ENCODE results near the gene KDM8. TPM values are rescaled to one million over a fixed set of nuclear protein-coding genes. Genes with fewer than 3 reads are reported as not detected.
"Not testable (repeated sequence)": the region's sequence is repeated elsewhere in the genome, so short reads cannot be mapped to it uniquely, and the experiment has no call there.

KDM8 gene
- total and polyA plus RNA-seq, 2 donors (not counting 1 experiment from before 2014, with no cell fraction given): 7.5 to 37.4 TPM

DNA sequence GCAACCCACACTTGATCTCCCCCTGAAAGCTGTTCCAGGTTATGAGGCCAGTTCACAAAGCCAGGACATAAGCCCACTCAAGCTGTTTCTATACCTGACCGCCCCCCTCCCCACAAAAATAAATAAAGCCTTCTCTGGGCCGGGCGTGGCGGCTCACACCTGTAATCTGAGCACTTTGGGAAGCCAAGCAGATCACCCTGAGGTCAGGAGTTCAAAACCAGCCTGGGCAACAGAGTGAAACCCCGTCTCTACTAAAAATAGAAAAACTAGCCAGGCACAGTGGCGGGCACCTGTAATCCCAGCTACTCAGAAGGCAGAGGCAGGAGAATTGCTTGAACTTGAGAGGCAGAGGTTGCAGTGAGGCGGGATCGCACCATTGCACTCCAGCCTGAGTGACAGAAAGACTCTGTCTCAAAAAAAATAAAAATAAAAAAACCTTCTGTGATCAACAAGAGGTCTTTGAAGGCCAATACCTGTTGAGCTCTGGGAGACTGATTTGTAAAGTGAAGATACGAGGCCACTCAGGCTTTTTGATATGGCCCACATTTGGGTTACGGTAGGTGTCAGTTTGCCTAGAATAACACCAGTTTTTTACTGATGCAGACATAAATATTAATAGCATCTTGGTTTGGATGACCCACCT, 2.2 kb downstream of the KDM8 start:
- H3K9me3 Mint-ChIP-seq (ENCODE audit: insufficient read depth): no peaks in the 10 kb centered on the region
- WGBS (ENCODE audit: insufficient coverage): 47% methylated on average over 9 of the region's 10 CpGs
- H3K36me3 ChIP-seq (replicated peaks in 1 of 2; ENCODE audit: control extremely low read depth in 1 of 2, control insufficient read depth in 1 of 2, extremely low read depth in 1 of 2, insufficient read depth in 2 of 2, low read length in 1 of 2): peaks cover 0 to 11% of the 10 kb centered on the region in 2 experiments
- DNase-seq: no peak
- peak overlapping the region; percentile 22 to 58 for H3K27ac ChIP-seq (ENCODE audit: low read length in 2 of 2)
- no peak for TF ChIP-seq EZH2 (IDR thresholded peaks at IDR 0.05; ENCODE audit: borderline replicate concordance, insufficient read depth, low read depth, low read length, poor library complexity, severe bottlenecking)
- TF ChIP-seq, protein P1, sequence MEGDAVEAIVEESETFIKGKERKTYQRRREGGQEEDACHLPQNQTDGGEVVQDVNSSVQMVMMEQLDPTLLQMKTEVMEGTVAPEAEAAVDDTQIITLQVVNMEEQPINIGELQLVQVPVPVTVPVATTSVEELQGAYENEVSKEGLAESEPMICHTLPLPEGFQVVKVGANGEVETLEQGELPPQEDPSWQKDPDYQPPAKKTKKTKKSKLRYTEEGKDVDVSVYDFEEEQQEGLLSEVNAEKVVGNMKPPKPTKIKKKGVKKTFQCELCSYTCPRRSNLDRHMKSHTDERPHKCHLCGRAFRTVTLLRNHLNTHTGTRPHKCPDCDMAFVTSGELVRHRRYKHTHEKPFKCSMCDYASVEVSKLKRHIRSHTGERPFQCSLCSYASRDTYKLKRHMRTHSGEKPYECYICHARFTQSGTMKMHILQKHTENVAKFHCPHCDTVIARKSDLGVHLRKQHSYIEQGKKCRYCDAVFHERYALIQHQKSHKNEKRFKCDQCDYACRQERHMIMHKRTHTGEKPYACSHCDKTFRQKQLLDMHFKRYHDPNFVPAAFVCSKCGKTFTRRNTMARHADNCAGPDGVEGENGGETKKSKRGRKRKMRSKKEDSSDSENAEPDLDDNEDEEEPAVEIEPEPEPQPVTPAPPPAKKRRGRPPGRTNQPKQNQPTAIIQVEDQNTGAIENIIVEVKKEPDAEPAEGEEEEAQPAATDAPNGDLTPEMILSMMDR (IDR thresholded peaks at IDR 0.05): no peak
- H3K4me3 ChIP-seq (ENCODE audit: control extremely low read depth in 1 of 5, extremely low read depth in 1 of 5, insufficient read depth in 1 of 5, low read depth in 2 of 5, low read length in 4 of 5): no peak overlapping the region
- no peaks in the 10 kb centered on the region for H3K27me3 ChIP-seq (replicated peaks in 1 of 4; ENCODE audit: control extremely low read depth in 1 of 4, control insufficient read depth in 3 of 4, insufficient read depth in 4 of 4, low read length in 3 of 4)
- H3K9ac ChIP-seq (ENCODE audit: low read length): no peak overlapping the region
- POLR2A ChIA-PET: interaction anchor here (0.8 to 2.4 kb wide), 2 partner anchors 26 to 29 kb away, joined by 3 to 24 read pairs; no protein-coding TSS in a partner anchor
- H2AFZ ChIP-seq (ENCODE audit: insufficient read depth, low read depth, low read length, poor library complexity, severe bottlenecking): no peak overlapping the region
- H3K27ac Mint-ChIP-seq: peak overlapping the region; percentile 61
- CTCF ChIA-PET: interaction anchor here (1.0 to 3.2 kb wide), 5 partner anchors 17 to 29 kb away, joined by 3 to 19 read pairs (median 5); no protein-coding TSS in a partner anchor
- peak overlapping the region; percentile 26 for H3K4me3 Mint-ChIP-seq
- ATAC-seq (ENCODE audit: low read depth): no peak
- H3K9me3 ChIP-seq (ENCODE audit: control extremely low read depth in 1 of 3, control insufficient read depth in 2 of 3, insufficient read depth in 1 of 3, low read length in 2 of 3): peaks cover 0 to 3% (median 0%) of the 10 kb centered on the region in 3 donors
- intact Hi-C loops (cut with micrococcal nuclease): no loop called here
- H3K4me1 ChIP-seq (ENCODE audit: control insufficient read depth in 2 of 2, insufficient read depth in 2 of 2, low read length in 2 of 2): peaks cover 33 to 45% of the 10 kb centered on the region in 2 donors
- peak overlapping the region; percentile 94 for H3K4me2 ChIP-seq (replicated peaks; ENCODE audit: low read depth, low read length, poor library complexity, severe bottlenecking)
- H4K20me1 ChIP-seq (ENCODE audit: control insufficient read depth, insufficient read depth, low read length, poor library complexity, severe bottlenecking): no peaks in the 10 kb centered on the region
- peaks cover 47% of the 10 kb centered on the region for H3K4me1 Mint-ChIP-seq
- H3K27me3 Mint-ChIP-seq: no peaks in the 10 kb centered on the region
- H3K79me2 ChIP-seq (ENCODE audit: control insufficient read depth, insufficient read depth, low read length): peaks cover 46% of the 10 kb centered on the region

DNA sequence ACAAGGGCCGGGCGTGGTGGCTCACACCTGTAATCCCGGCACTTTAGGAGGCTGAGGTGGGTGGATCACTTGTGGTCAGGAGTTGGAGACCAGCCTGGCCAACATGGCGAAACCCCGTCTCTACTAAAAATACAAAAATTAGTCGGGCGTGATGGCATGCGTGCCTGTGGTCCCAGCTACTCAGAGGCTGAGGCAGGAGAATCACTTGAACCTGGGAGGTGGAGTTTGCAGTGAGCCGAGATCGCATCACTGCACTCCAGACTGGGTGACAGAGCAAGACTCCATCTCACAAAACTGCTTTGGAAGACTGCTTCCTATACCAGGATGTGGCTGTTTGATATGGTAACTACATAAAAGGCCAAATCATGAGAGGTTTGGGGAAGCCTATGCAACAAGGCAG, 3.8 kb downstream of the KDM8 start:
- 91% methylated on average over 6 of the region's 10 CpGs for WGBS (ENCODE audit: insufficient coverage)
- H3K27ac Mint-ChIP-seq; H3K4me2 ChIP-seq (replicated peaks; ENCODE audit: low read depth, low read length, poor library complexity, severe bottlenecking); CTCF ChIA-PET; H3K27me3 Mint-ChIP-seq; H4K20me1 ChIP-seq (ENCODE audit: control insufficient read depth, insufficient read depth, low read length, poor library complexity, severe bottlenecking); intact Hi-C loops (cut with micrococcal nuclease); H3K9ac ChIP-seq (ENCODE audit: low read length); H3K4me3 Mint-ChIP-seq; H2AFZ ChIP-seq (ENCODE audit: insufficient read depth, low read depth, low read length, poor library complexity, severe bottlenecking); DNase-seq; H3K9me3 Mint-ChIP-seq (ENCODE audit: insufficient read depth); H3K27me3 ChIP-seq (replicated peaks in 1 of 4; ENCODE audit: control extremely low read depth in 1 of 4, control insufficient read depth in 3 of 4, insufficient read depth in 4 of 4, low read length in 3 of 4); H3K9me3 ChIP-seq (ENCODE audit: control extremely low read depth in 1 of 3, control insufficient read depth in 2 of 3, insufficient read depth in 1 of 3, low read length in 2 of 3); POLR2A ChIA-PET; H3K4me3 ChIP-seq (ENCODE audit: control extremely low read depth in 1 of 5, extremely low read depth in 1 of 5, insufficient read depth in 1 of 5, low read depth in 2 of 5, low read length in 4 of 5); ATAC-seq (ENCODE audit: low read depth); H3K27ac ChIP-seq (ENCODE audit: low read length in 2 of 2): not testable (repeated sequence)
- peaks cover 0 to 20% of the 10 kb centered on the region in 2 experiments for H3K36me3 ChIP-seq (replicated peaks in 1 of 2; ENCODE audit: control extremely low read depth in 1 of 2, control insufficient read depth in 1 of 2, extremely low read depth in 1 of 2, insufficient read depth in 2 of 2, low read length in 1 of 2)
- peaks cover 54% of the 10 kb centered on the region for H3K79me2 ChIP-seq (ENCODE audit: control insufficient read depth, insufficient read depth, low read length)
- peaks cover 28 to 34% of the 10 kb centered on the region in 2 donors for H3K4me1 ChIP-seq (ENCODE audit: control insufficient read depth in 2 of 2, insufficient read depth in 2 of 2, low read length in 2 of 2)
- peaks cover 36% of the 10 kb centered on the region for H3K4me1 Mint-ChIP-seq
